ENCODE data around the gene PCSK2. TPM values are rescaled to one million over a fixed set of nuclear protein-coding genes. Genes with fewer than 3 reads are reported as not detected.

The PCSK2 gene
- total and polyA plus RNA-seq, 4 donors, result 0.08 to 0.14 (median 0.09) TPM; not detected in 1

DNA sequence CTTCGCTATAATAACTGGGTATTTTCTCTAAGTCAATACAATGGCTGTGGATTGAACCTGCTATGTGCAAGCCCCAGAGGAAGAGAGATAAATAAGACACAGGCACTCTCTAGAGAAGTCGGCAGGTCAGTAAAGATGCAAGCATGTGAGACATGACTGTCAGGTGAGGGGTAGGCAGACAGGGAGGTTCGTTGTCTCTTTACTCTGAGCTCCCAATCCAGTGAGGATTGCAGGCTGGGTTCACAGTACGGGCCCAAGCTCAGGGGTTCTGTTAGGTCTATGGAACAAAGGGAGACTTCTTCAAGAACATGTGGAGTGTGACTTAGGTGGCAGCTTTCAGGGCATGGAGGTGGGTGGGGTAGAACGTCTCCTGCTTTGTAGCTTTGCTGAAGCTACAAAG is 147.2 kb downstream of the PCSK2 start:
- Histone ChIP-seq H3K27ac (ENCODE audit: low read depth in 1 of 2, low read length in 2 of 2) (no peak overlapping the region), H3K27me3 (ENCODE audit: control insufficient read depth in 4 of 4, insufficient read depth in 4 of 4, low read length in 3 of 4) (peaks cover 0 to 5% (median 0%) of the 10 kb centered on the region in 4 donors), H3K4me3 (ENCODE audit: low read depth in 1 of 3, low read length in 3 of 3) (no peak overlapping the region), H3K9me3 (ENCODE audit: control insufficient read depth in 4 of 4, low read length in 3 of 4) (peaks cover 0 to 2% (median 0%) of the 10 kb centered on the region in 4 donors), H3K4me1 (ENCODE audit: control insufficient read depth in 4 of 4, insufficient read depth in 4 of 4, low read length in 3 of 4) (no peaks in the 10 kb centered on the region), H3K36me3 (ENCODE audit: control insufficient read depth in 4 of 4, insufficient read depth in 3 of 4, low read depth in 1 of 4, low read length in 3 of 4) (no peaks in the 10 kb centered on the region), H3K9ac (ENCODE audit: low read depth in 1 of 2, low read length in 2 of 2) (no peak overlapping the region)
- no peak for DNase-seq (ENCODE audit: low spot score)
- 58% methylated on average over 5 of the region's 5 CpGs for WGBS
- TF ChIP-seq GABPA (IDR thresholded peaks at IDR 0.05 in 1 of 2, conservative IDR thresholded peaks at IDR 0.05 in 1 of 2), result no peak
- no peak for TF ChIP-seq TAF1 (conservative IDR thresholded peaks at IDR 0.05)
- no peak for TF ChIP-seq FOXA2 (IDR thresholded peaks at IDR 0.05)
- TF ChIP-seq, protein P1, sequence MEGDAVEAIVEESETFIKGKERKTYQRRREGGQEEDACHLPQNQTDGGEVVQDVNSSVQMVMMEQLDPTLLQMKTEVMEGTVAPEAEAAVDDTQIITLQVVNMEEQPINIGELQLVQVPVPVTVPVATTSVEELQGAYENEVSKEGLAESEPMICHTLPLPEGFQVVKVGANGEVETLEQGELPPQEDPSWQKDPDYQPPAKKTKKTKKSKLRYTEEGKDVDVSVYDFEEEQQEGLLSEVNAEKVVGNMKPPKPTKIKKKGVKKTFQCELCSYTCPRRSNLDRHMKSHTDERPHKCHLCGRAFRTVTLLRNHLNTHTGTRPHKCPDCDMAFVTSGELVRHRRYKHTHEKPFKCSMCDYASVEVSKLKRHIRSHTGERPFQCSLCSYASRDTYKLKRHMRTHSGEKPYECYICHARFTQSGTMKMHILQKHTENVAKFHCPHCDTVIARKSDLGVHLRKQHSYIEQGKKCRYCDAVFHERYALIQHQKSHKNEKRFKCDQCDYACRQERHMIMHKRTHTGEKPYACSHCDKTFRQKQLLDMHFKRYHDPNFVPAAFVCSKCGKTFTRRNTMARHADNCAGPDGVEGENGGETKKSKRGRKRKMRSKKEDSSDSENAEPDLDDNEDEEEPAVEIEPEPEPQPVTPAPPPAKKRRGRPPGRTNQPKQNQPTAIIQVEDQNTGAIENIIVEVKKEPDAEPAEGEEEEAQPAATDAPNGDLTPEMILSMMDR (IDR thresholded peaks at IDR 0.05; ENCODE audit: low read depth, low read length, missing input control), result no peak
- no peak for TF ChIP-seq RAD21 (IDR thresholded peaks at IDR 0.05)

DNA sequence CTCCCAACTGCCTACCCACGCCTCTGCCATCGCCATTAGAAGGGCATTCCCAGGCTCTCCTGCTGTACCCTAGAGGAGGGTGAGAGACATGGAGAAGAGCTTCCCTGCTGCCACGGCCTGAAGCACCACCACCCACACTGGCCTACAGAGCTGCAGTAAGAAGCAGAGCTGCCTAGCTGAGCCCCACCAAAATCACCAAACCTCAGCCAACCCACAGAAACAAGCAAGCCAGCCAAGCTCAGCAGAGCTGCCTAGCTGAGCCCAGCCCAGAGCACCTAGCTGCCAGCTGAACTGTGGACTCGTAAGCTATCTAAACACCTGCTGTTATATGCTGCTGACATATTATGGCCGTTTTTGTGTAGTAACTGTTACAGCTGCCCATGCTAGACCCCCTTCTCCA is 149.2 kb downstream of the PCSK2 start:
- H3K27me3 ChIP-seq (ENCODE audit: control insufficient read depth in 4 of 4, insufficient read depth in 4 of 4, low read length in 3 of 4), result no peaks in the 10 kb centered on the region
- TF ChIP-seq GABPA (IDR thresholded peaks at IDR 0.05 in 1 of 2, conservative IDR thresholded peaks at IDR 0.05 in 1 of 2), result no peak
- WGBS, result 78% methylated on average over 5 of the region's 5 CpGs
- no peaks in the 10 kb centered on the region for H3K36me3 ChIP-seq (ENCODE audit: control insufficient read depth in 4 of 4, insufficient read depth in 3 of 4, low read depth in 1 of 4, low read length in 3 of 4)
- H3K9me3 ChIP-seq (ENCODE audit: control insufficient read depth in 4 of 4, low read length in 3 of 4), result no peaks in the 10 kb centered on the region
- no peak overlapping the region for H3K4me3 ChIP-seq (ENCODE audit: low read depth in 1 of 3, low read length in 3 of 3)
- no peaks in the 10 kb centered on the region for H3K4me1 ChIP-seq (ENCODE audit: control insufficient read depth in 4 of 4, insufficient read depth in 4 of 4, low read length in 3 of 4)
- no peak for DNase-seq (ENCODE audit: low spot score)
- no peak overlapping the region for H3K9ac ChIP-seq (ENCODE audit: low read depth in 1 of 2, low read length in 2 of 2)
- H3K27ac ChIP-seq (ENCODE audit: low read depth in 1 of 2, low read length in 2 of 2), result no peak overlapping the region

DNA sequence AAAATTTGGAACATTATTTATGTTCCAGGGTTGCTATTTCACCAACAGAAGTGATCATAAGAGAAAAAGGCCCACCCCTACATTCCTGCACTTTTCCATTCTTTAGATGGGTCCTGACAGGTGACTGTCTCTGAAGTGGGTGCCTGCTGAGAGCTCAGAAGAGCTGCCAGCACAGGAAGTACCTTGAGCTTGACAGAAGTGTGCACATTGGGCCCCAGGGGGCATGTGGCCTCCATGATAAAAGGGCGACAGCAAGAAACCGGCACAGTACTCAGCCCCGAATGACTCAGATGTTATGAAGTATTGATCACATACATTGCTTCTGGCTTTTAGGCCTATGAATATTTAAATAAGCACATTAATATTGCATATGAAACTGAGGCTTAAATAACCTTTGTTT is 150.4 kb downstream of the PCSK2 start:
- Histone ChIP-seq H3K27me3 (ENCODE audit: control insufficient read depth in 4 of 4, insufficient read depth in 4 of 4, low read length in 3 of 4) (no peaks in the 10 kb centered on the region), H3K27ac (ENCODE audit: low read depth in 1 of 2, low read length in 2 of 2) (no peak overlapping the region), H3K9ac (ENCODE audit: low read depth in 1 of 2, low read length in 2 of 2) (no peak overlapping the region), H3K4me1 (ENCODE audit: control insufficient read depth in 4 of 4, insufficient read depth in 4 of 4, low read length in 3 of 4) (no peaks in the 10 kb centered on the region), H3K9me3 (ENCODE audit: control insufficient read depth in 4 of 4, low read length in 3 of 4) (no peaks in the 10 kb centered on the region), H3K36me3 (ENCODE audit: control insufficient read depth in 4 of 4, insufficient read depth in 3 of 4, low read depth in 1 of 4, low read length in 3 of 4) (no peaks in the 10 kb centered on the region), H3K4me3 (ENCODE audit: low read depth in 1 of 3, low read length in 3 of 3) (no peak overlapping the region)
- TF ChIP-seq, protein P2, sequence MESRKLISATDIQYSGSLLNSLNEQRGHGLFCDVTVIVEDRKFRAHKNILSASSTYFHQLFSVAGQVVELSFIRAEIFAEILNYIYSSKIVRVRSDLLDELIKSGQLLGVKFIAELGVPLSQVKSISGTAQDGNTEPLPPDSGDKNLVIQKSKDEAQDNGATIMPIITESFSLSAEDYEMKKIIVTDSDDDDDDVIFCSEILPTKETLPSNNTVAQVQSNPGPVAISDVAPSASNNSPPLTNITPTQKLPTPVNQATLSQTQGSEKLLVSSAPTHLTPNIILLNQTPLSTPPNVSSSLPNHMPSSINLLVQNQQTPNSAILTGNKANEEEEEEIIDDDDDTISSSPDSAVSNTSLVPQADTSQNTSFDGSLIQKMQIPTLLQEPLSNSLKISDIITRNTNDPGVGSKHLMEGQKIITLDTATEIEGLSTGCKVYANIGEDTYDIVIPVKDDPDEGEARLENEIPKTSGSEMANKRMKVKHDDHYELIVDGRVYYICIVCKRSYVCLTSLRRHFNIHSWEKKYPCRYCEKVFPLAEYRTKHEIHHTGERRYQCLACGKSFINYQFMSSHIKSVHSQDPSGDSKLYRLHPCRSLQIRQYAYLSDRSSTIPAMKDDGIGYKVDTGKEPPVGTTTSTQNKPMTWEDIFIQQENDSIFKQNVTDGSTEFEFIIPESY (IDR thresholded peaks at IDR 0.05), result no peak
- WGBS, result 81% methylated on average over 3 of the region's 3 CpGs
- no peak for DNase-seq (ENCODE audit: low spot score)

DNA sequence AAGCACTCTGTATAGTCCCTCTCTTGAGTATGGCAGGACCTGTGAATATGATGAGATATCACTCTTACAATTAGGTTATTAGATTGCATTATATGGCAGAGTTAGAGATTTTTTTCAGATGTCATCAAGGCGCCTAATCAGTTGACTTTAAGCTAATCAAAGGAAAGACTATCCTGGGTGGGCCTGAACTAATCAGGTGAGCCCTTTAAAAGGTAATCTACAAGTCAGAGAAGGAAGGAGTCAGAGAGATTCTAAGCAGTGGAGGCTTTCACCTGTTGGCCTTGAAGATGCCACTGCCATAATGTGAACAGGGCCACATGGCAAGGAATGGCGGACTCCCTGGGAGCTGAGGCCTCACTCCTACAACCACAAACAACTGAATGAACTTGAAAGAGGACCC is 152.8 kb downstream of the PCSK2 start:
- Histone ChIP-seq H3K27me3 (ENCODE audit: control insufficient read depth in 4 of 4, insufficient read depth in 4 of 4, low read length in 3 of 4) (no peaks in the 10 kb centered on the region), H3K27ac (ENCODE audit: low read depth in 1 of 2, low read length in 2 of 2) (no peak overlapping the region), H3K9me3 (ENCODE audit: control insufficient read depth in 4 of 4, low read length in 3 of 4) (no peaks in the 10 kb centered on the region), H3K4me1 (ENCODE audit: control insufficient read depth in 4 of 4, insufficient read depth in 4 of 4, low read length in 3 of 4) (no peaks in the 10 kb centered on the region), H3K4me3 (ENCODE audit: low read depth in 1 of 3, low read length in 3 of 3) (no peak overlapping the region), H3K9ac (ENCODE audit: low read depth in 1 of 2, low read length in 2 of 2) (no peak overlapping the region), H3K36me3 (ENCODE audit: control insufficient read depth in 4 of 4, insufficient read depth in 3 of 4, low read depth in 1 of 4, low read length in 3 of 4) (no peaks in the 10 kb centered on the region)
- WGBS, result 86% methylated on average over 2 of the region's 2 CpGs
- no peak for DNase-seq (ENCODE audit: low spot score)
- no peak for TF ChIP-seq FOXA1 (IDR thresholded peaks at IDR 0.05)
- TF ChIP-seq, protein P3, sequence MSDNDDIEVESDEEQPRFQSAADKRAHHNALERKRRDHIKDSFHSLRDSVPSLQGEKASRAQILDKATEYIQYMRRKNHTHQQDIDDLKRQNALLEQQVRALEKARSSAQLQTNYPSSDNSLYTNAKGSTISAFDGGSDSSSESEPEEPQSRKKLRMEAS (IDR thresholded peaks at IDR 0.05), result no peak
- no peak for TF ChIP-seq RXRA (IDR thresholded peaks at IDR 0.05)
- TF ChIP-seq, protein P4, sequence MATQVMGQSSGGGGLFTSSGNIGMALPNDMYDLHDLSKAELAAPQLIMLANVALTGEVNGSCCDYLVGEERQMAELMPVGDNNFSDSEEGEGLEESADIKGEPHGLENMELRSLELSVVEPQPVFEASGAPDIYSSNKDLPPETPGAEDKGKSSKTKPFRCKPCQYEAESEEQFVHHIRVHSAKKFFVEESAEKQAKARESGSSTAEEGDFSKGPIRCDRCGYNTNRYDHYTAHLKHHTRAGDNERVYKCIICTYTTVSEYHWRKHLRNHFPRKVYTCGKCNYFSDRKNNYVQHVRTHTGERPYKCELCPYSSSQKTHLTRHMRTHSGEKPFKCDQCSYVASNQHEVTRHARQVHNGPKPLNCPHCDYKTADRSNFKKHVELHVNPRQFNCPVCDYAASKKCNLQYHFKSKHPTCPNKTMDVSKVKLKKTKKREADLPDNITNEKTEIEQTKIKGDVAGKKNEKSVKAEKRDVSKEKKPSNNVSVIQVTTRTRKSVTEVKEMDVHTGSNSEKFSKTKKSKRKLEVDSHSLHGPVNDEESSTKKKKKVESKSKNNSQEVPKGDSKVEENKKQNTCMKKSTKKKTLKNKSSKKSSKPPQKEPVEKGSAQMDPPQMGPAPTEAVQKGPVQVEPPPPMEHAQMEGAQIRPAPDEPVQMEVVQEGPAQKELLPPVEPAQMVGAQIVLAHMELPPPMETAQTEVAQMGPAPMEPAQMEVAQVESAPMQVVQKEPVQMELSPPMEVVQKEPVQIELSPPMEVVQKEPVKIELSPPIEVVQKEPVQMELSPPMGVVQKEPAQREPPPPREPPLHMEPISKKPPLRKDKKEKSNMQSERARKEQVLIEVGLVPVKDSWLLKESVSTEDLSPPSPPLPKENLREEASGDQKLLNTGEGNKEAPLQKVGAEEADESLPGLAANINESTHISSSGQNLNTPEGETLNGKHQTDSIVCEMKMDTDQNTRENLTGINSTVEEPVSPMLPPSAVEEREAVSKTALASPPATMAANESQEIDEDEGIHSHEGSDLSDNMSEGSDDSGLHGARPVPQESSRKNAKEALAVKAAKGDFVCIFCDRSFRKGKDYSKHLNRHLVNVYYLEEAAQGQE (IDR thresholded peaks at IDR 0.05), result no peak
- TF ChIP-seq TAF1 (conservative IDR thresholded peaks at IDR 0.05), result no peak
- TF ChIP-seq SP1 (IDR thresholded peaks at IDR 0.05), result no peak
- no peak for TF ChIP-seq RAD21 (IDR thresholded peaks at IDR 0.05)
- TF ChIP-seq HNF4G (IDR thresholded peaks at IDR 0.05), result no peak
- no peak for TF ChIP-seq EGR1 (IDR thresholded peaks at IDR 0.05; ENCODE audit: low read depth in 2 of 2)
- TF ChIP-seq, protein P5, sequence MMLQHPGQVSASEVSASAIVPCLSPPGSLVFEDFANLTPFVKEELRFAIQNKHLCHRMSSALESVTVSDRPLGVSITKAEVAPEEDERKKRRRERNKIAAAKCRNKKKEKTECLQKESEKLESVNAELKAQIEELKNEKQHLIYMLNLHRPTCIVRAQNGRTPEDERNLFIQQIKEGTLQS (IDR thresholded peaks at IDR 0.05), result no peak

Measured in liver (tissue), 9 donors.